Stimulated activated CD8-positive, alpha-beta memory T cell treated with anti-CD3 and anti-CD28 coated beads, Interleukin-12 subunit alpha, Interleukin-12 subunit beta, amount 100 ng/mL, for 24 hours (primary cell): ENCODE results near the gene ITIH5.

Experiments
- DNase-seq: peaks from one replicate; pipeline ENCODE4 v3.0.0-alpha.2; 2020; ENCODE audit errors: extremely low read depth

ITIH5 gene

DNA sequence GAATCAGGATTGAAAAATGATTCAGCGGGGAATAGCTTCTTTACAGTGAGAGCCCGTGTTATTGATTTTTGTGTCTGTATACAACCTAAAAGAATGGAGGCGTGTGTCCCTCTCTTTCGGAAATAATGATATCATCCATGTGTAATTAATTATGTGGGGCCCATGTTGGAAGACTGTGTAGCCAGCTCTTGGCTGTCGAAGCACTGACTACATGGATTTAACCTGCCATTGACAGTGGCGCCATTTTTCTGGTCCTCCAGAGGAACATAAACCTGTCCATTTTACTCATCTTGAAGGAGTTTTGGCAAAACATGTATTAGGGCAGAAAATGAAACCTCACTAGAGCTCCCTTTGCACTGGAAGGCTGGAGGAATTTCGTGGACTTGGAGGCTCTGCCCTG lies 119.6 kb downstream of the ITIH5 start:
- DNase-seq, result no peak

DNA sequence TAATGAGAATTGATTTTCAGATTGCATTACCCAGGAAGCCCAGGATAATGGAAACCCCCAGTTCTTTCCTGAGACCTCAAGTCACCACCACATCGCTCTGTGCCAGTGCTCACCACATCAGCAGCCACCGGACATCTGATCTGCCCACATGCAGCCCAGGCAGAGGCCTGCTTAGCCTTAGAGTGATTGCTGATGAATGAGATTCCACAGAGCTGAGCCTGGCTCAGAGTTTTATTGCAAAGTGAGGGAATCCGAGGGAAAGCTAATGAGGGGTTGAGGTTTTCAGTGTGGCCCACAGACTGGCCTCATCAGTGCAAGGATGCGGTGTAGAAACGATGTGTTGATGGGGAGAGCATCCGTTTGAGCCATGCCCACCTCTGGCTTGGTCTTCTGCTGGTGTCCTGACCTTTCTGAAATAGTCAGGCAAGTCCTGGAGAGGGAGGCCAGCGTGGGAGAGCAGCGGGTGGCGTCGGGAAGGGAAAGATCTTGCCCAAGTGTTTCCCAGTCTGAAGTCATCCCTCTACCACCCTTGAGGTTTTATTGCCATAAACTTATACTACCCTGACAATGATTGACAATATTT lies 120.3 kb downstream of the ITIH5 start:
- DNase-seq, result no peak

DNA sequence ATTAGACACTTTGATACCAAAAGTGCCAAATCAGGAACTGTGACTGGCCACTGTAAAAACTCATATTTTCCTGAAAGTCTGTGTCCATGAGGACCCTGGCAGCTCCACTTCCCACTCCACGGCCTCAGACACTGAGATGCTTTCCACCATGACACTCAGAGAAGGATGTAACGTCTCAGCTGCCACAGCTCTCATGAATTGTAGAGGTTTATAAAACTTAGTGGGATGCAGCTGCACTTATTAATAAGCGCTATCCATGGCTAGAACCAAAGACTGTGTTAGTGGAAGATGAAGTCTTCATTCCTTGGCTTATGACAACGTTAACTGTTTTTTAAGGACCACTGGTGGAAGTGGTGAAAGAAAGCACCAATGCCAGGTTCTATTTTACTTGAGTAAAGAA lies 121.0 kb downstream of the ITIH5 start:
- no peak for DNase-seq

DNA sequence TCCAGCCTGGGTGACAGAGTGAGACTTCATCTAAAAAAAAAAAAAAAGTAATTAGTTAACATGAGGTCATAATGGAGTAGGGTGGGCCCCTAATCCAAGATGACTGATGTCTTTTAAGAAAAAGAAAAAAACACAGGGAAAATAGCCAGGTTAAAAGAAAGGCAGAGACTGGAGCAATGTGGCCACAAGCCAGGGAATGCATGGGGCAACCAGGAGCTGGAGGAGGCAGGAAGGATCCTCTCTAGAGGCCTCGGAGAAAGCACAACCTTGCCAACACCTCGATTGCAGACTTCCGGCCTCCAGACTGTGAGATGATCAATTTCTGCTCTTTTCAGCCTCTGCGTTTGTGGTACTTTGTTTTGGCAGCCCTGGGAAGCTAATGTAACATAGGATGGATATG lies 121.5 kb downstream of the ITIH5 start:
- DNase-seq, result no peak

DNA sequence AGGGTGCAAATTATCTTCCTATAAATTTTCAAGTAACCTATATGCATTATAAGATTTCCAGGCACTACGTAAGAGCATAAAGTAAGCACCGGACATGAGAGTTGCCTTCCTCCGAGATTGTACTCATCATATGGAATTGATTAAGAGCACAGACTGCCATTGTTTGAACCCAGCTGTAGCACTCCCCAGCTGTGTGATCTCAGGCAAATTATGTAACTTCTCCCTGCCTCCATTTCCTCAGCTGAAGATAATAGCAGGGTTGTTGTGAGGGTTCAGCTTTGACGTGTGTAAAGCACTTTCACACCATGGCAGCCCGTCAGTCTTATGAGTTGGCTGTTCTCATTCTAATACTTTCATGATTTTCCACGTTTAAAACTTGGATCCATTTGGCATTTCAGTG lies 122.6 kb downstream of the ITIH5 start:
- no peak for DNase-seq

GRCh38 chr10:7542189-7542914 lies 124.4 kb downstream of the ITIH5 start:
- DNase-seq, result no peak

DNA sequence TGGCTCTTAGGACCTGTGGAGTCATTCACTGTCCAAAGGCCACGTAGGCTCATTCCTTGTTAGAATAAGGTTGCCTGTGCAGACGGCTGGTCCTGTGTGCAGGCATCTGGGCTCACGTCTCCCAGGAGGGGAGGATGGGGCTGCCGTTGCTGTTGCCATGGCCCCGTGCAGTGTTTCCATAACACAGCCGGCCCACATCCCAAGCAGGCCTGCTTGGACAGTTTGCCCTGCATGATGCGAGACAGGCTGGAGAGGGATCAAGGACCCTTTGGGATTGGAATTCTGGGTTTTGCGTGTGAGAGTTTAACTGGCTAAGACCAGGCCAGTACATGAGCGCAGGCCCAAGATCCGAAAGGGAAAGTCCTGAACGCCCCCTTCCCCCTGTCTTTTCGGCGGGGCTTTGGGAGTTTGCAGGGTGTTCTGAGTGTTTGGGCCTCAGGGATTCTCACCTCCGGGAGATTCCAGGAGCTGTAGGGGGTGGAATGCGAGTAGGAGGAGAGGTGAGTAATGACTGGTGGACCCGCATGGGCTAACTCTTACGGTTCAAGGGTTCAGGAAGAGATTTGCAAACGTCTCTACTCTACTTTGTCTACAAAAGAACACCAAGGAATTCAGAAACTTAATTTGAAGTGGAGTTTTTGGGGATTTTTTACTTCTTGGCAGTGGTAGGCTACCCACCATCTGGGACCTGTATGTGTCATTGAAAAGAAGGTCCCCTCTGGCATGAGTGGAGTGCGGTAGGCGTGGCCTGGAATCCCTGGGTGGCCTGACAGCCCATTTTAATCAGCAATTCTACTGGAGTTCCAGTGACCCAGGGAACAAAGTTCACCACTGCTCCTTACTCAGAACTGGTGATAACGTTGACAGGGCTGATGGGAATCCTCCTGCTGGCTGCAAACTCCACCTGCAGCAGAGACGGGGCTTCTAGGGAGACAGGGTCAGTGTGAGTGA lies 125.4 kb downstream of the ITIH5 start:
- no peak for DNase-seq

DNA sequence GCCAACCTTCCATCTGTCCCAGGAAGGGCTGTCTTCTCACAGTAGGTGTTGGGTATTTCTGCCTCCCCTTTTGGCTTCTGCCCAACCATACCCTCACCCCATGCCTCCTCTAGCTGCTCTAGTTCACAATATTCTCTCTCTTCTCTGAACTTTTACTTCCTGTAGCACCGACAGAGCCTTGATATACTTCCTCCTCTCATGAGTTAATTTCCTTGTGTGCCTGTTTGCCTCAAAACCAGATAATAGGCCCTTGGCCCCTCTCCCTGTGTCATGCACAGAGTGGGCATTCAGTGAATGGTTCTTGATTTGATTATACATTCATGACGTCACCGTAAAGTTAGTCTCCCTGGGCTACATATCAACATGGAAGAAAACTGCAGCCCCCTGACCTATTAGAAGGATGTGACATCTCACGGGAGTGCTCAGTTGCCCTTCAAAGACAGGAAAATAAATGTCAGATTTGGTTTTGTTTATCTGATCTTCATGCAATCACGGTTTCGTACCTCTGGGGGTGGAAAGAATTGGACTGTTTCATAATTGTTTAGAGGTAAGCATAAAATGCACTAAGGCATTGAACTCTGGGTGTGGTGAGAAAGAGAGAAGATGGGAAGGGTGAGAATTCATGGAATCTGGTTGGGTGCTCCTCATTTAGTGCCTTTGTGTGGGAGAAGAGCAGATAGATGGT lies 127.7 kb downstream of the ITIH5 start:
- no peak for DNase-seq

DNA sequence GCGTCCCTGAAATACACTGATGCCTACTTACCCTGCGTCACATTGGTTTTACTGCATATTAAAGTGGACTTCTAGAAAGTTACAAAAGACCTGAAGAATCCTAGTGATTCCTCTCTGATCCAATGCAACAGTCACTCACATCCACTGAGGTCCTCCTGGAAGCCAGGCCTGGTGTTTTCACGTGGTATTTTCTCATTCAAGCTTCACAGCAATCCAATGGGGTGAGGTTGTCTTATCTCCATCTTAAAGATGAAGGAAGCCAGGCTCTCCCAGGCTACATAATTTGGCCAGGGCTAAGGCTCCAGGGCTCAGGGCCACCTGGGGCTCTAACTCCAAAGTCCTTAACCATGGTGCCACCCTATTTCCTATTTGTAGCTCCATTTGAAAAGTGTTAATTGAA lies 129.6 kb downstream of the ITIH5 start:
- no peak for DNase-seq

- DNase-seq, result no peak
Measured at GRCh38 chr10:7534480-7534852, 132.3 kb downstream of the ITIH5 start.

DNA sequence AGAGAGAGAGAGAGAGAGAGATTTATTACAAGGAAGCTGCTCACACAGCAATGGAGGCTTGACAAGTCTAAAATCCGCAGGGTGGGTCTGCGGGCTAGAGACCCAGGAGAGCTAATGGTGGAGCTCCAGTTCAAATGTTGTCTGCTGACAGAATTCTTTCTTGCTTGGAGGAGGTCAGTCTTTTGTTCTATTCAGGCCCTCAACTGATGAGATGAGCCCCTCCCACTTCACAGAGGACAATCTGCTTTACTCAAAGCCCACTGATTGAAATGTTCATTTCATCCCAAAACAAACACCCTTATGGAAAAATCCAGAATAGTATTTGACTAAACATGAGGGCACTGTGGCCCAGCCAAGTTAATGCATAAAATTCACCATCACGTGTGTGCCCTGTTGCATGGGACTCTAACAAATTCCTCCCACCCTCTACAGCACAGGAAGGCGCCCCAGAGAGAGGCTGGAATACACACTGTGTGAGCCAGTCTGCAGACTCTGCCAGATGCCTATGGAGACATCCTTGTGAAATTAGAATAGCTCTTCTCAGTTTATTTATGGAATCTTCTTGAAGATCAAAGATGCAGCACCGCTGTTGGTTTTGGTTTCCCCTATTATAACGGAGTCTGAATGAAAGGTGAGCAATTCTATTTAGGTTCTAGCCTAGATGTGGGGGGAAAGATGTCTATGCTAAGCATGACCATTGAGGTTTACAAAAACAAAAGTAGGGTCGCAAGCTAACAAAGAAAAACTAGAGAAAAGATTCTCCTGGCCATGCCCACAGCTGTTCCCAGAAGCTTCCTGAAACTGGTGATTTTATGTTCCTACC lies 132.9 kb downstream of the ITIH5 start:
- DNase-seq, result no peak

DNA sequence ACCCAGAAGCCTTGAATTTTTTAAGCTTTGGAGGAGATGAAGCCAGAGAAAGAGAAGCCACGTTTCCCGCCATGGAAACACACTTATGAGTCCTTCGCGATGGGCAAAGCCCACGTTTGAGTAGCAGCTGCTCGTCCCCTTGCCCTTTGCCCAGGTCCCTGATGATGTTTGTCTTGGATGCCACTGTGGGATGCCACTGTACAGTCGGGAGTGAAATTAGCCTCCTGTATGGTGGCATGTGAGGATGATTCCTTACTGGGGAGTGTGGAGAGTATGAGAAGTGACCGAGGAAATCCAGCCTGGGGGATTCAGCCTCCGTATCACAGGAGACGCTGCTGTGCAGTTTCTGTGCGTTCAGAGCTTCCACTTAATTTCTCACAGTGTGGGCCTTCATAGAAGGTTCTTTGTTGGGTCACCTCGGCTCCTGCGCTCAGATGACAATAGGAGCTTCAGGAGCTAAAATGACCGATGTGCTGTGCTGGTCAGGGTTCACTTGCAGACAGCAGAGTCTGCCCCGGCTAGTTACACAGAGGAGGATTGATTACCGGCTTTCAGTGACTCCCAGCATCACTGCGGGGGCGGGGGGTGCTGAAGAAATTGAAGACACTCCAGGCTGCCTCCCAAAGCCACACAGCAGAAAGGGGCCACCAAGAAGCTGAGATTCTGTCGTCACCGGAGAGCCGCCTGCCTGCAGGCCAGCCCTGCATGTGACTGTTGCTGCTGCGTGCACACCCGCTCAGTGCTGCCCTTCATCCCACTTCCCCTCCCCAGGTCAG lies 133.9 kb downstream of the ITIH5 start:
- no peak for DNase-seq

DNA sequence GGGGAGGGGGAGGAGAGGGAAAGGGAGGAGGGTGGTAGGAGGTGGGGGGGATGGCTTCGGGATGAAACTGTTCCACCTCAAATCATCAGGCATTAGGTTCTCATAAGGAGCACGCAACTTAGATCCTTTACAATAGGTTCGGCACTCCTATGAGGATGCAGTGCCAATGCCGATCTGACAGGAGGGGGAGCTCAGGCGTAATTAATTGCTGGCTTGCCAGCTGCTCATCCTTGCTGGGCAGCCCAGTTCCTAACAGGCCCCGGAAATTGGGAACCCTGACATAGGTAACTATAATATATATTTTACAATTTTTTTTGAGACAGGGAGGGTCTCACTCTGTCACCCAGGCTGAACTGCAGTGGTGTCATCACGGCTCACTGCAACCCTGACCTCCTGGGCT lies 137.1 kb downstream of the ITIH5 start:
- DNase-seq, result no peak

GRCh38 chr10:7527468-7527867 lies 139.3 kb downstream of the ITIH5 start:
- no peak for DNase-seq

DNA sequence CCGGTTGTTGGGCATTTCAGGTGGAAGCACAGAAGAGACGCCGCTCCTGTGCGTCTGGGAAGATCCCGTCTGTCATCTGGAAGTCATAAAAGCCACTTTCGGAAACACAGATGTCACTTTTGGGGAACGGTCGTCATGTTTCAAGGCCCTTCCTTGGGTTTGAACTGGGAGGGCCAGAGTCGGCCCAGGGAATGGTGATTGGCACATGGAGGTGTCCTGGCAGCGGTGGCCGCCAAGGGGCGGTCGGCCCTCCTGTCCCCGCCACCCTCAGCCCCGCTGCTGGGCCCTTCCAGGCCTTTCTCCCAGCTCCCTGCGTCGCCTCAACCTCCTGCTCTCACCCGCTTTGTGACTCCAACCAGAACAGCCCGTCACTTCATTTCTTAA lies 140.8 kb downstream of the ITIH5 start:
- no peak for DNase-seq

GRCh38 chr10:7525314-7526016 lies 141.3 kb downstream of the ITIH5 start:
- peak; percentile 14 for DNase-seq

GRCh38 chr10:7523656-7524055 lies 143.1 kb downstream of the ITIH5 start:
- DNase-seq, result no peak

DNA sequence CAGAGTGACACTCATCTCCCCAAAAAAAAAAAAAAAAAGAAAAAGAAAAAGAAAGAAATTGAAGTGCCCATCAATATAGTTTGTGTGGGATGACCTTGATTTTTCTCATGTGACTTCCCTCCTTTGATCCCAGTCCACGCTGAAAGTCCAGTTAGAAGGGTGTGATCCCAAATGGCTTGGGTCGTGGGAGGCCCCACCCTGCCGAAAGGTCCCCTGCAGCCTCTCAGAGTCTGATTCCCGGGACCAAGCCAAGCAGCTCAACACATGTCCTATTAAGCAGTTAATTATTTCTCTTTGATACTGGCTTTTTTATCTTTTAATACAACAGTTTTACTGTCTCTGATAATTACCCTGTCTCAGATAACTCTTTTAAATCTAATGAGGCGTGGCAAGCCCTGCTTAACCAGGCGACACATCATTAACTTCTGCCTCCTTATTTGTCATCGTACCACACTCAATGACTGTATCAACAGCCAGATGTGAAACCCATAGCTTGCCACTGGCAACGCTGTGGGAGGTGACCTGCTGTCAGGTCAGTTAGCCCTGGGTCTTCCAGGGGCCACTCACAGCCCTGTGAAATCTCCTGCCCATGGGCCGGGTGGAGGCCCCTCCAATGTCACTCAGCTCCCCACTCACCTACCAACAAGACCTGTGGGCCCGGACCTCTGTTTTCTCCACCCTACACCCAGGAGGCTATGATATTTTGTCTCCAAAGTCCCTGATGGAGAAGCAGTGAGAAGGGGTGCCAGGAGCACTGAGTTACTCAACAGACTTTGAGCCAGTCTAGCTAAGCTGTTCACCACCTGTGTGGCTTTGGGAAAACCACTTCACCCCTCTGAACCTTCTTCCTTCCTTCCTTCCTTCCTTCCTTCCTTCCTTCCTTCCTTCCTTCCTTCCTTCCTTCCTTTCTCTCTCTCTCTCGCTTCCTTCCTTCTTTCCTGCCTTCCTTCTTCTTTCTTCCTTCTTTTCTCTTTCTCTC lies 146.0 kb downstream of the ITIH5 start:
- DNase-seq, result no peak

GRCh38 chr10:7519351-7519750 lies 147.4 kb downstream of the ITIH5 start:
- DNase-seq, result no peak
